Measurements from ENCODE around the gene CDC45.
A peak's percentile ranks its signal among the peaks of the same experiment; 100 is the strongest.
"Not testable (repeated sequence)": the region's sequence is repeated elsewhere in the genome, so short reads cannot be mapped to it uniquely, and the experiment has no call there.

CDC45 gene

DNA sequence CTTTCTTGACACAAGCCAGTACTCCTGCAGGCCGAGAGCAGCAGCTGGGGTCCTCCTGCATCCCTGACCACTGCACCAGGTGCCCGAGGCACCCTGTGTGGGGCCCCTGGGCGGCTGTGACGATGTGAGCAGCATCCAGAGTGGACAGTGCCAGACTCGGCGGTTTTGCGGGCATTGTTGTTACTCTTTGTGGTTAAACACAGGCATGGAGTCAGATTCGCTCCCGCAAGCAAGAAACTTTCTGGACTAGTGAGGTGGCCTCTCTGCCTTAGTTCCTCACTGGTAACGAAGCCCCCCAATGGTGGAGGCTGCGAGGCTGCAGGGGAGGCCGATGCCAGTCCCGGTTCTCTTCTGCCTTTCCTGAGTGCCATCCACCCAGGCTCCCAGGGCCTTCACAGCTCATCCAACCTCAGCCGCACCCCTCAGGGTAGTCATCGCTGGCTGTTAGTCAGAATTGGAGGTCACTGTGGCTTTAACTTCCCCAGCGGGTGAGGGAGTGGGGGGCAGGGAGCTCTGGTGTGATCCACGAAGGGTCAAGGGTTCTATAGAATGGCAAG is 48.2 kb downstream of the CDC45 start:
- peak; percentile 24 for DNase-seq (ENCODE audit: low spot score)

DNA sequence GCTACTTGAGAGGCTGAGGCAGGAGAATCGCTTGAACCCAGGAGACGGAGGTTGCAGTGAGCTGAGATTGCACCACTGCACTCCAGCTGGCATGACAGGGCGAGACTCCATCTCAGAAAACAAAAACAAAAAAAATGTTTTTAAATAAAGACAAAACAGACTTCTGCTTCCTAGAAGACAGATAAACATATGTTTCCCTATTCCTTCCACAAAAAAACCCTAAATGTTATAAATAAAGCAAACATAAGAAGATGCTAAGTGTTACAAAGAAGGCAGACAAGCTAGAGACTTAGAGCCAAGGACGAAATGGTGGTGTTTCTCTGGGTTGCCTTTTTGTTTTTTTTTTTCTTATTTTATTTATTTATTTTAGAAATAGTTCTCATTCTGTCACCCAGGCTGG is 50.1 kb downstream of the CDC45 start:
- DNase-seq (ENCODE audit: low spot score), result no peak

GRCh38 chr22:19530751-19531150 is 51.0 kb downstream of the CDC45 start:
- no peak for DNase-seq (ENCODE audit: low spot score)

DNA sequence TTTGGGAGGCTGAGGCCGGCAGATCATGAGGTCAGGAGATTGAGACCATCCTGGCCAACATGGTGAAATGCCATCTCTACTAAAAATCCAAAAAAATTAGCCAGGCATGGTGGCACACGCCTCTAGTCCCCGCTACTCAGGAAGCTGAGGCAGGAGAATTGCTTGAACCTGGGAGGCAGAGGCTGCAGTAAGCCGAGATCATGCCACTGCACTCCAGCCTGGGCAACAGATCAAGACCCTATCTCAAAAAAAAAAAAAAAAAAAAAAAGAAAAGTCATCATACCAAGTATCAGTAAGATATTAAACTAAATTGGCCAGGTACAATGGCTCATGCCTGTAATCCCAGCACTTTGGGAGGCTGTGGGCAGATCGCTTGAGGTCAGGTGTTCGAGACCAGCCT is 51.6 kb downstream of the CDC45 start:
- not testable (repeated sequence) for DNase-seq (ENCODE audit: low spot score)

DNA sequence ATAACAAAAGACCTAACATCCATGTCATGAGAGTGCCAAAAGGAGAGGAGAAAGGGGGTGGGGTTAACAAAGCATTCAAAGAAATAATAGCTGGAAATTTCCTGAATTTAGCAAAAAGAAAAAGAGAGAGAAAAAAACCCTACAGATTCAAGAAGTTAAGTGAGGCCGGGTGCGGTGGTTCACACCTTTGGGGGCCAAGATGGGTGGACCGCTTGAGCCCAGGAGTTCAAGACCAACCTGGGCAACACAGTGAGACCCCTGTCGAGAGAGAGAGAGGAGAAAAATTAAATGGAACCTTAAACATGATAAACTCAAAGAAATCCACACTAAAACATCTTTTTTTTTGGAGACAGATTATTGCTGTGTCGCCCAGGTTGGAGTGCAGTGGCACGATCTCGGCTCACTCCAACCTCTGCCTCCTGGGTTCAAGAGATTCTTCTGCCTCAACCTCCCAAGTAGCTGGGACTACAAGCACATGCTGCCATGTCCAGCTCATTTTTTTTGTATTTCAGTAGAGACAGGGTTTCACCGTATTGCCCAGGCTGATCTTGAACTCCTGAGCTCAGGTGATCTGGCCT is 53.4 kb downstream of the CDC45 start:
- no peak for DNase-seq (ENCODE audit: low spot score)

- DNase-seq (ENCODE audit: low spot score), result no peak
Measured at GRCh38 chr22:19533857-19534256, 54.1 kb downstream of the CDC45 start.

GRCh38 chr22:19535001-19535400 is 55.3 kb downstream of the CDC45 start:
- DNase-seq (ENCODE audit: low spot score), result no peak

GRCh38 chr22:19536564-19536963 is 56.8 kb downstream of the CDC45 start:
- DNase-seq (ENCODE audit: low spot score), result no peak

- no peak for DNase-seq (ENCODE audit: low spot score)
Measured at GRCh38 chr22:19537941-19538488, 58.3 kb downstream of the CDC45 start.

GRCh38 chr22:19540394-19540793 is 60.7 kb downstream of the CDC45 start:
- no peak for DNase-seq (ENCODE audit: low spot score)

DNA sequence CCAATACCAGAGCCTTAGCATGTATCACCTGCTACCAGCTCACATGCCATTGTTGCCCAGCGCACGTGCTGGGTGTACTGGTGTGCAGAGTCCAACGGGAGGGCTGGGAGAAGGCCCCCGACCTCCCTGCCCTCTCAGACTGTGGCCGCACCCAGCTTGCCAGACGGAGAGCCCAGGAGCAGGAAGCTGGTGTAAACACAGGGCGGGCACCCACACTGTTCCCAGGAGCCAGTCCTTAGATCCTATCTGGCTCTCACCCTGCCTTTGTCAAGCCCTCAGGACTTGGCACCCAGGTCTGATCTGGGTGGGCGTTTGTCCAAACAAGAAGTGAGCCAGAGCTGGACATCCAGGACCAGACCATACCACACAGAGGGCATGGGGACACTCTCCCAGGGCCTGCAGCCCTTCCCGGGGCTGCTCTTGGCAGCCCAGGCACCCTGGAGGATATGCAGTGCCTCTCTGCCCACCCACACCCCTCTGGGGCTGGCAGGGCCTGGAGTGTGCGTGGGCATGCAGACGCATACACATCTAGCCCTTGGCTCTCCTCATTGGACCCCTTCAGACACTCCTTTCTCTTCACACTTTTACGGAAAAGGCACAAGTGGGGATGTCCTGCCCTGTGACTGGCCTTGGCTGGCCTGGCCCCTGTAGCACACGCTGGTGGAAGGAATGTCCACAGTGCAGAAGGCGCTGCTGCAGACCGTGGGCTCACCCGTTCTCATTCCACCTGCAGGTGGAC is 64.4 kb downstream of the CDC45 start:
- no peak for DNase-seq (ENCODE audit: low spot score)

- DNase-seq (ENCODE audit: low spot score), result no peak
Measured at GRCh38 chr22:19545935-19546207, 66.2 kb downstream of the CDC45 start.

DNA sequence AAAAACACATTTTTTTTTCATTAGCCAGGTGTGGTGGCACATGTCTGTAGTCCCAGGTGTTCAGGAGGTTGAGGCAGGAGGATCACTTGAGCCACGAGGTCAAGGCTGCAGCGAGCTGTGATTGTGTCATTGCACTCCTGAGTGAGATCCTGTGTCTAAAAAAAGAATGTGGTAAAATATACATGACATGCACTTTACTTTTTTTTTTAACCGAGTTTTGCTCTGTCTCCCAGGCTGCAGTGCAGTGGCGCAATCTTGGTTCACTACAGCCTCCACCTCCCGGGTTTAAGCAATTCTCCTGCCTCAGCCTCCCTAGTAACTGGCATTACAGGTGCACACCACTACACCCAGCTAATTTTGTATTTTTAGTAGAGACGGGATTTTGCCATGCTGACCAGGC is 67.0 kb downstream of the CDC45 start:
- no peak for DNase-seq (ENCODE audit: low spot score)

DNA sequence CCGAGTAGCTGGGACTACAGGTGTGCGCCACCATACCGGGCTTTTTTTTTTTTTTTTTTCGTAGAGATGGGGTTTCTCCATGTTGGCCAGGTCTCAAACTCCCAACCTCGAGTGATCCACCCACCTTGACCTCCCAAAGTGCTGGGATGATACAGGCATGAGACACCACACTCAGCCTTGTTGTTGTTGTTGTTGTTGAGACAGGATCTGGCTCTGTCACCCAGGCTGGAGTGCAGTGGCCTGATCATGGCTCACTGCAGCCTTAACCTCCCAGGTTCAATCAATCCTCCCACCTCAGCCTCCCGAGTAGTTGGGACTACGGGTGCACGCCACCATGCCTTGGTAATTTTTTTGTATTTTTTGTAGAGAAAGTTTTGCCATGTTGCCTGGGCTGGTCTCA is 67.9 kb downstream of the CDC45 start:
- no peak for DNase-seq (ENCODE audit: low spot score)

- not testable (repeated sequence) for DNase-seq (ENCODE audit: low spot score)
Measured at GRCh38 chr22:19548427-19548826, 68.7 kb downstream of the CDC45 start.

GRCh38 chr22:19548964-19549363 is 69.2 kb downstream of the CDC45 start:
- no peak for DNase-seq (ENCODE audit: low spot score)

DNA sequence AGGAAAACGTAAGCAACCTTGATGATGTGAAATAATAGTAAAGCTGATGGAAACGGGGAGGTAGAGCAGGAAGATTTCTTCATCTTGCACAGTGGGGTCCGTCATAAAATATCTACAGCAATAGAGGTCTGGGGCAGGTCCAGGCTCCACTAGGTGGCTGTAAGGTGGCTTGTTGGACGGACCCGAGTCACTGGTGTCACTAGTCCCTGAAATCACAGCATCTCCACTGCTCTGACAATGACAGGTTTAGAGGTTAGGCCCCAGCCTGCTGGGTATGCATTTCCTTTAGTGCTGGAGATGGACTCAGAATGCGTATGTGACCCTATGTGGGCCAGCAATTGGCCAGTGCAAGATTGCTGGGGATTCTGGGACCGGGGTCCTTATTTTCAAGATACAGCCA is 69.7 kb downstream of the CDC45 start:
- DNase-seq (ENCODE audit: low spot score), result no peak

GRCh38 chr22:19550382-19550781 is 70.7 kb downstream of the CDC45 start:
- DNase-seq (ENCODE audit: low spot score), result no peak

DNA sequence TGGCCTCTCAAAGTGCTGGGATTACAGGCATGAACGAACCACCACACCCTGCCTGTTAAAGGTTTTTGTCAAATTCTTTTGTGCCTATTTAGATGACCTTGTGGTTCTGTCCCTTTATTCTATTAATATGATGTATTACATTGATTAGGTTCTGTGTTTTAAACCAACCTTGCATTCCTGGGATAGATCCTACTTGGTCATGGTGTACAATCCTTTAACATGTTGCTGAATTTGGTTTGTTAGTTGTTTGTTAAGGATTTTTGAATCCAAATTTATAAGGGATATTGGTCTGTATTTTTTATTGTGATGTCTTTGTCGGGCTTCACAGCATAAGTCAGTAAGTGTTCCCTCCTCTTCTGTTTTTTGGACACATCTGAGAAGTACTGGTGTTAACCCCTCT is 73.5 kb downstream of the CDC45 start:
- no peak for DNase-seq (ENCODE audit: low spot score)

GRCh38 chr22:19554834-19555404 is 75.2 kb downstream of the CDC45 start:
- DNase-seq (ENCODE audit: low spot score), result no peak

DNA sequence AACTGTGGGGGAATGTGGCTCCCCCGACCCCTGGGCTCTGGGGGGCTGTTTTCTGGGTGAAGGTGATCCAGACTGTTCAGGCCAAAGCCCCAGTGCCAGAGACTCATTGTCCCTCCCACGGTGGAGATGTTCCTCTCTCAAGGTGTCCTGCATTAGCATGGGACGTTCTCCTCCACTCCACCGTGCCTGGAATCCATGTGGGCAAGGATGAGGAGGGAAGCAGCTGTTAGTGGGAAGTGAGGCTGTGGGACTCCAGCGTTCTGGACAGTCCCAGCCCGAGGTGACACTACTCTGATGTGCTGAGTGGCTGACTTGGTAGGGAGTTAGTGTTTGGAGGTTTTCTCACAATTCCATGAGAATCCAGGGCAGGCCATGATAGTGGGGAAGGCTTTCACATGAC is 75.9 kb downstream of the CDC45 start:
- no peak for DNase-seq (ENCODE audit: low spot score)

GRCh38 chr22:19556963-19557545 is 77.3 kb downstream of the CDC45 start:
- DNase-seq (ENCODE audit: low spot score), result no peak

DNA sequence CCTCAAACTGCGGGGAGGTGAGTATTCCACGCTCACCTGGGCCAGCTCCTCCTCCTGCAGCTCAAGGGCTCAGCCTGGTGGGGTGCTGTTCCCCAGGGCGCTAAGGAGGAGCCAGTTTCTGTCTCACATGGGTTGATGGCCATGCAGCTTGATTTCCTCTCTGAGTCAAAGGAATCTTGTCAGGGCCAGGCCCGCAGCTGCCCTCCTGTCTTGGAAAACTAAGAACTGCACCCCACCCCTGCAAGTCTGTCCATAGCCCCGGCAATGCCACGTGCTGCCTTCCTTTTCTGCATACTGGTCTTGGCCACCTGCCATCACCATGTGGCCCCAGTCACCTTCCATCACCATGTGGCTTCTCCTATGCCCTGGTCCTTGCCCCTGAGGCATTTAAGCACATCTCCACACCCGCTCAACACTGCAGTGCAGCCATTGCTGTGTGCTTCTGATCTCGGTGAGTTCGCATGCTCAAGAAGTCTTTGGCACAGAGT is 79.6 kb downstream of the CDC45 start:
- DNase-seq (ENCODE audit: low spot score), result no peak

Data from D341Med (cell line).